Measurements from ENCODE around the gene GTF2I.
"Not testable (repeated sequence)": the region's sequence is repeated elsewhere in the genome, so short reads cannot be mapped to it uniquely, and the experiment has no call there.

The GTF2I gene

DNA sequence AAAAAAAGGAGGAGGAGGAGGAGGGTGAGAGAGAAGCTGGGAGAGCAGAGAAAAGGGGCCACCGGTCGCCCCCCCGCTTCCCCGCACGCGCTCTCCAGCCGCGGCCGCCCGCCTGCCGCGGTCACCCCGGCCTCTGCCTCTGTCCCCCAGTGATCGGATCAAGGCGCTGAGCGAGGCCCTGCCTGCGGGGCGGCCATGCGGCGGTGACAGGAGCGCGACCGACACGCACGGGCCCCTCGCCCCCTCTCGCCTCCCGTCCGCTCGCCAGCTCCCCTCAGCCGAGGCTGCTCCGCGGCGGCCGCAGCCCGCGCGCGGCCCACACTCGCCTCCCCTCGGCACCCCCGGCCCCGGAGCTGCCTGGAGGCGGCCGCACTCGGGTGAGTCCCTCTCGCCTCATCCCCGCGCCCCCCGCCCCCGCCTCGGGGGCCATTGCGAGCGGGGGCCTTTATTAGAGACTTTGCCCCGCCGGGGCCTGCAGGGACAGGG lies at the start of gene GTF2I:
Gene GTF2I, plus strand, starts transcription at position 27 of the 486 bp plus-strand sequence. CDS start 31,411 bp downstream, outside the sequence.
- DNase-seq: no peak

GRCh38 chr7:74612015-74612829 lies 45.3 kb upstream of the GTF2I start:
- peak; percentile 61 for DNase-seq

GRCh38 chr7:74615933-74616780 lies 41.4 kb upstream of the GTF2I start:
- DNase-seq: no peak

DNA sequence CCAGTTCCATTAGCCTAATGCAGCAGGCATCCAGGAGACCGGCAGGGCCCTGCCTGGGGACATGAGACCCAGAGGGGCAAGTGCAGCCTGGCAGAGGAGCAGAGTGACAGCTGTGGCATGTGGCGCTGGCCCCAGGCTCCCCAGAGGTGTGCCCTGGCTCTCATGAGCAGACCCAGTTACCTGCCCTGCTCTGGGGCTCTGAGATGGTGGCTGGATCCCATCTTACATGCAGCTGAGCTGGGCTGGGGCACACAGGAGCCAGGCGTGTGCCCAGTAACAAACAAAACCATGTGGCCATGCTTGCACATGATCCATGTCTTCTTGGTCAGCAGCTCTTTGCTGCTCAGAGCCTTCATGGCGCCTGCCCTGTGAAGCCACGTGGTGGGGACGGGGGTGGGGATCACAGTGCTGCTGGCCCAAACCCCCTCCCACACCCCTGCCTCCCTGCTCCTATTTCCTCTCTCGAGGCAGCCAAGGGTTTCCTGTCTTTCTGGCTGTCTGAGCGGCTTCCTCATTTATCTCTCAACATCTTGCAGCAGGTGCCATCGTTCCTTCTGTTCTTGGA lies 40.3 kb upstream of the GTF2I start:
- no peak for DNase-seq

DNA sequence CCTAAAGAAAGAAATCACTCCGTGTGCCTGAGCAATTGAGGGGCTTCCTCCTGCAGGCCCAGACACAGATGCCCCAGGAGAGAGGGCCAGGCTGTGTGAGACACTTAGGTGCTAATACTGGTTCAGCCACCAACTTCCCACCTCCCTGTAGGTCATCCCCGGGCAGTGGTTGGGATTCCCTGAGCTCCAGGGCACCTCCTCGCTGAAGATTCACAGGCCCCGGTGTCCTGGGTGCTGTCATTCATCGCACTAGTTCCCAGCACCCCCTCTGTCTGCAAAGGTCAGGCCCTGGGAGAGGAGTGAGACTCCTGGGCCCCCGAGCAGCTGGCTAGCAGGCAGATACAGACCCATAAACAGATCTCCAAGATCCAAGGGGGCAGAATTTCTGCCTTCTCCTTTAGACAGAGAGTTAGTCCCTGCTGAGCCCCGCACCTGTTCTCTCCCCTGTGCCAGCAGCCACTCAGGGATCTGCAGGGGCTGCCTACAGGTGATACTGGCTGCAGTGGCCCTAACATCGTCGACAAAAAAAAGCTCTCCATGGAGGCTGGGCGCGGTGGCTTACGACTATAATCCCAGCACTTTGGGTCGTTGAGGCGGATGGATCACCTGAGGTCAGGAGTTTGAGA lies 38.2 kb upstream of the GTF2I start:
- DNase-seq: no peak

DNA sequence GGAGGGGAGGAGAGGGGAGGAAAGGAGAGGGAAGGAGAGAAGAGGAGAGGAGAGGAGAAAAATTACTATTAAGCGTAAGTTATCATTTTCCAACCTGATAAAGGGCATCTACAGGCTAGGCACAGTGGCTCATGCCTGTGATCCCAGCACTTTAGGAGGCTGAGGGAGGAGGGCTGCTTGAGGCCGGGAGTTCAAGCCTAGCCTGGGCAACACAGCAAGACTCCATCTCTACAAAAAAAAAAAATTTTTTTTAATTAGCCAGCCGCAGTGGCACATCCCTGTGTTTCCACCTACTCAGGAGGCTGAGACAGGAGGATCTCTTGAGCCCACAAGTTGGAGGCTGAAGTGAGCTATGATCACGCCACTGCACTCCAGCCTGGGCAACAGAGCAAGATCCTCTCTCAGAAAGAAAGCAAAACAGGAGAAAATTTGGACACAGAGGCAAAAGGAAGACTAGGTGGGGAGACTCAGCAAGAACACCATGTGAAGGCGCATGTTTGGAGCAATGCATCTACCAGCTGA lies 35.2 kb upstream of the GTF2I start:
- no peak for DNase-seq

DNA sequence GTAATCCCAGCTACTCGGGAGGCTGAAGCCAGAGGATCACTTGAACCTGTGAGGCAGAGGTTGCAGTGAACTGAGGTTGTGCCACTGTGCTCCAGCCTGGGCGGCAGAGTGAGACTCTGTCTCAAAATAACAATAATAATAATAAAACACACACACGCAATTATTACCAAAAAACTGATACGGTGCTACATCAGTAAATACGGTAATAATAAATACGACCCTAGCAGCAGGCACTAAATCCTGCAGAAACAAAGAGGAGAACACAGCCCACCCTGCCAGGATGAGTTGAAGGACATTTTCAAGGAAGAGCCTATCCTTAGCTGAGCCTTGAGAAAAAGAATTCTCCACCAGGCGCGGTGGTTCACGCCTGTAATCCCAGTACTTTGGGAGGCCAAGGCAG lies 34.4 kb upstream of the GTF2I start:
- no peak for DNase-seq

DNA sequence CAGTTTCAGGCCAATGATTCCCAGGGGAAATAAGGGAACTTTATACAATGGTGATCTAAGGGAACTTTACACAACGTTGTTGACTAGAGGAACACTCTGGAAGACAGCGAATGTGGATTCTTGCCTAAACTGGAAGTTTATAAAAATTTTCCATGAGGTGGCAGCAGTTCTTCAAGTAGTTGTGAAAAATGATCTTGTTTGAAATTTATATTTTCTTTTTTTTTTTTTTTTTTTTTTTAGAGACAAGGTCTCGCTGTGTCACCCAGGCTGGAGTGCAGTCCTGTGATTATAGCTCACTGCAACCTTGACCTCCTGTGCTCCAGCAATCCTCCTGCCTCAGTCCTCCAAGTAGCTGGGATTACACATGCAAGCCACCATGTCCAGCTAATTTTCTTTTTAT lies 32.1 kb upstream of the GTF2I start:
- DNase-seq: no peak

DNA sequence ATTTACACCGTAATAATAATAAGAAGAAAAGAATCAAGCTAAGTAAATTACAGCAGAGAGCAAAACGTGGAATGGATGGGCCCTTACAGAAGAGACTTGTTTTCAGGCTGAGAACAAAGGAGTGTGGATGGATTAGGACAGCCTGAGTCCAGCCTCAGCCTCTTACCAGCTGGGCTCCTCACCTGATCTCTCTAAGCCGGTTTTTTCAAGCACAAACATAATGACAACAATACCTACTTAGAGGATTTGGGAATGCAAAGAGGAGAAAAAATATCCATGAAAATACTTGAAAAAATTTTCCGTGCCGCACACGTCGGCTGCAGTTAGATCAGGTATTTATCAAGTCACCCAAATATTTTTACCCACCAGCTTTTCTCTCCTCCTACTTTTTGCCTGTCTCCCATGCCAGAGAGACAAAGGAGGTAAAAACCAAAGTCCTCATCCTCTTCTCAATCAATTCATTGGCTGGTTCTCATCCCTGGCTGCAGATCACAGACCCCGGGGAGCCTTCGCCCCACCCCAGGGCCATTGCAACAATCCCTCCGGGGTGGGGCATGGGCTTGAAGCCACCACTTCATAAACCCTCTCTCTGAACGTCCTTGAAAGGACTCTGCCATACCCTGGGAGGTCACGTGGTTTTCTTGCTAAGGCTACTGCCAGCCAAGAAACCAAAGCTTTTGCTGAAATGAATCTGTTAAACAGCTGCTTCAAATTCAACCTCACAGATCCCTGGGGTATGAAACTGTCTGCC lies 29.7 kb upstream of the GTF2I start:
- DNase-seq: peak; percentile 92

GRCh38 chr7:74632505-74632904 lies 25.0 kb upstream of the GTF2I start:
- no peak for DNase-seq

DNA sequence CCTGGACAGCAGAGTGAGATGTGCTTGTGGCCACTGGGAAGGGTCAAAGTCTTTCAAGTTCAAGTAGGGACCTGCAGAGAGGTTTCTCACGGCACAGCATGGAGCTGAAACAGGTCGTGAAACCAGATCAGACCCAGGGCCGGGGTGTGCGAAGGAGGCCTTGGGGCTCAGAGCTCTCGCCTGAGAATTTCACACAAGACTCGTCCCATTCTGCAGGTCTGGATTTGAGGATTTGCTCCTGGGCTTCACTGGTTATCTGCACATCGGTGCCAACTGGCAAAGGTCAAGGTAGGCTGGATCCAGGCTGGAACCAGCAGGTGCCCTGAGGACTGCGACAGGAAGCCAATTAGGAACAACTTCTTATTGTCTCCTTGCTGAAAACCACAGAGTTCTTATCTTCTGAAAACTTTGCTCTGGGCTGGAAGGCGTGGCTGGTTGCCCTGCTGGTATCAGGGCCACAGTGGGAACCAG lies 24.0 kb upstream of the GTF2I start:
- DNase-seq: no peak

DNA sequence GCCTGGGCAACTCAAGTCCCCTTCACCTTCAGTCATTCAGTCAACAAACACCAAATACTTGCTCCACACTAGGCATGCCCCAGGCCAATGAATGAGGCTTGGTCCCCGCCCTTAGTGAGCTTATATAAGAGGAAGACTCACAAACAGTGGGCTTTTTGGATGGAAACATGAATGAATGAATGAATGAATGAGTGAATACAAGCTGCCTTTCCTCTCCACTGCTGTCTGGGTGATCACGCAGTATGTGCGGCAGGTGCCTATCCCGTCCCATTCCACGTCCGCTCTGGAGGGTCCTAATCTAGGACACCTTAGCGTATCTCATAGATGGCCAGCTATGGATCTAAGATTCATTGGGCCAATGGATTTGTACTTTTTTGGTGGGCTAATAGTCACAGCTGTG lies 19.8 kb upstream of the GTF2I start:
- no peak for DNase-seq

DNA sequence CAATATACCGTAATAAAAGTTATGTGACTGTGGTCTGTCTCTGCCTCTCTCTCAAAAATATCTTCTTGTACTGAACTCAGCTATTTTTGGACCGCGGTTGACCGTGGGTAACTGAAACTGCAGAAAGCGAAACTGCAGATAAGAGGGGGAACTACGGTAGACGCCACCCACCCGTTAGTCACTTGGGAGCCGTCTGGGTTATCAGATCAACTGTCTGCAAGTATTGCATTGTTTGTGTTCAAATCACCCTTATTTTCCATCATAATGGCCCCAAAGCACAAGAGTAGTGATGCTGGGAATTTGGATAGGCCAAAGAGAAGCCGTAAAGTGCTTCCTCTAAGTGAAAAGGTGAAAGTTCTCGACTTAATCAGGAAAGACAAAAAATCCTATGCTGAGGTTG lies 7.5 kb upstream of the GTF2I start:
- not testable (repeated sequence) for DNase-seq

- DNase-seq: not testable (repeated sequence)
These were observed 6.9 kb upstream of the GTF2I start for GRCh38 chr7:74650493-74651132.

- not testable (repeated sequence) for DNase-seq
These were observed 6.4 kb upstream of the GTF2I start for GRCh38 chr7:74651133-74651504.

GRCh38 chr7:74653686-74654181 lies 3.8 kb upstream of the GTF2I start:
- no peak for DNase-seq

GRCh38 chr7:74654811-74655210 lies 2.7 kb upstream of the GTF2I start:
- no peak for DNase-seq

- DNase-seq: no peak
These were observed 2.2 kb upstream of the GTF2I start for GRCh38 chr7:74655324-74655723.

DNA sequence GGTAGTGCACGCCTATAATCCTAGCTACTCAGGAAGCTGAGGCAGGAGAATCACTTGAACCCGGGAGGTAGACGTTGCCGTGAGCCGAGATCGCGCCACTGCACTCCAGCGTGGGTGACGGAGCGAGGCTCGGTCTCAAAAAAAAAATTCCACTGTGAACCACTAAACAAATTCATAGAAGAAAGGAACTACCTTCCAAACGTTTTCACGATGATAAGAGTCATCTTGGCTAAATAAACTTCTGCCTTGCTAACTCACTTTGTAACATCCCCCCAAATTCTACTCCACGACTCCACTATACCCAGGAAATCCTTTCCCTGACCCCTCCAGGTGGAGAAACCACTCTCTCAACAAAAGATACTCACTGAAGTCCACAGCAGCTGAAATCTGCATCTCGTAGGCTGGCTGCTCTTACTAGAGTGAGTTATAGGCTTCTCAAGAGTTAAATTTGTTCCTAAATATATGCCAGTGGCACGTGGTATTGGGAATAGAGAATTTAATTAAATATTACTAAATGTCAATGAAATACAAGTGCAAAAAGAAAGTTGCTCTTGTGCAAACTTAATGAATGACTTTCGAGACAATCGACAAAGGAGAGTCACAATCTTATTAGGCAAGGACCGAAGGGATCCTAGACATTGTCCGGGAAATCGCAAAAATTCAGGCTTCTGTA lies 1.6 kb upstream of the GTF2I start:
- no peak for DNase-seq

DNA sequence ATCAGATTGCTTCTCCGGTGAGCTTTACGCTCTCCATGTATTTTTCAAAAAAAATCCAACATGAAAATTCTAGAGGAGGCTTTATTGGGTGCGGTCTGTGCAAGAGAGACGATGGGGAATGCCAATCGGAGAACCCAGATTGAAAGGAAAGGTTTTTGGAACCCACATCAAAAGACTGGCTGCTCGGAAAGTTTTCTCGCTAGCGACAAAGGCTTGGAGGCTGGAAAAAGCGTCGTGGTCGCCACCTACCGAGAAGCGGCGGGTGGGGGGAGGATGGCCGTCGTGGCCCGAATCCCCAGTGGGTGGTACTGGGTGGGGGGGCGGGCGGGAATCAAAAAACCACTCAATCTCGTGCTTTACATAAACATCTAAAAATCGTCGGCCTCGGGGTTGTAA lies 1.1 kb upstream of the GTF2I start:
- DNase-seq: peak; percentile 54
